Measurements from ENCODE around the gene POLR1G. TPM values are rescaled to one million over a fixed set of nuclear protein-coding genes. Genes with fewer than 3 reads are reported as not detected.

Gene POLR1G
- total RNA-seq: 16.6 and 17.5 TPM in 2 replicates

GRCh38 chr19:45406226-45407090, at the start of gene POLR1G:
TSS of gene POLR1G (plus strand) at chr19:45406644. CDS start at chr19:45406697, 53 bp downstream.

DNA sequence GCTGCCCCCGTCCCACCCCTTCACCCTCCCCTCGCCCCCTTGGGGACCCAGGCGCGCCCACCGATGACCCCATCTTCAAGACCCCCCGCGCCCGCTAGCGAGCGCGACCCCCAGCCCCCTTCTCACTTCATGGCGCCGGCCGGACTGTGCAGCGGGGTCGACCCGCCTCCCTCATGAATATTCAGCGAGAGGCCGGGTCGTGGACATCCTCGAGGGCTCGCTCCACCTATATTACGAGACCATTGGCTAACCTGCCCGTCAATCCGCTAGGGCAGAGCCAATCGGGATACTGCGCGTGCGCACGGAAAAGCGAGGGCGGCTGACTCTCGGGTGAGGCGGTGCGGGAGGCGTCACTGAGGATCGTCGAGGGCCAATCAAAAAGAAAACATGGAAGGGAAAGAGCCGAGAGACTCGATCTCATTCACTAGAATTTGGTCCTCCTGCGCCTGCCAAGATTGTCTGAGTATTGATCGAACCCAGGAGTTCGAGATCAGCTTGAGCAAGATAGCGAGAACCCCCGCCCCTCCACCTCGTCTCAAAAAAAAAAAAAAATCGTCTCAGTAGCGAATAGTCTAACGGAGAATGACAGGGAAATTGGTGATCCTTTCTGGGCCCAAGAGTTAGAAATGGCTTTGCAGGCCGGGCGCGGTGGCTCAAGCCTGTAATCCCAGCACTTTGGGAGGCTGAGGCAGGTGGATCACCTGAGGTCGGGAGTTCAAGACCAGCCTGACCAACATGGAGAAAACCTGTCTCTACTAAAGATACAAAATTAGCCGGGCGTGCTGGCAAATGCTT, 35.8 kb upstream of the POLR1G start, which contains the start of gene ERCC2:
ERCC2 (minus strand) TSS at position 164 of the 795 bp plus-strand sequence; CDS start at position 131, 33 bp downstream.

DNA sequence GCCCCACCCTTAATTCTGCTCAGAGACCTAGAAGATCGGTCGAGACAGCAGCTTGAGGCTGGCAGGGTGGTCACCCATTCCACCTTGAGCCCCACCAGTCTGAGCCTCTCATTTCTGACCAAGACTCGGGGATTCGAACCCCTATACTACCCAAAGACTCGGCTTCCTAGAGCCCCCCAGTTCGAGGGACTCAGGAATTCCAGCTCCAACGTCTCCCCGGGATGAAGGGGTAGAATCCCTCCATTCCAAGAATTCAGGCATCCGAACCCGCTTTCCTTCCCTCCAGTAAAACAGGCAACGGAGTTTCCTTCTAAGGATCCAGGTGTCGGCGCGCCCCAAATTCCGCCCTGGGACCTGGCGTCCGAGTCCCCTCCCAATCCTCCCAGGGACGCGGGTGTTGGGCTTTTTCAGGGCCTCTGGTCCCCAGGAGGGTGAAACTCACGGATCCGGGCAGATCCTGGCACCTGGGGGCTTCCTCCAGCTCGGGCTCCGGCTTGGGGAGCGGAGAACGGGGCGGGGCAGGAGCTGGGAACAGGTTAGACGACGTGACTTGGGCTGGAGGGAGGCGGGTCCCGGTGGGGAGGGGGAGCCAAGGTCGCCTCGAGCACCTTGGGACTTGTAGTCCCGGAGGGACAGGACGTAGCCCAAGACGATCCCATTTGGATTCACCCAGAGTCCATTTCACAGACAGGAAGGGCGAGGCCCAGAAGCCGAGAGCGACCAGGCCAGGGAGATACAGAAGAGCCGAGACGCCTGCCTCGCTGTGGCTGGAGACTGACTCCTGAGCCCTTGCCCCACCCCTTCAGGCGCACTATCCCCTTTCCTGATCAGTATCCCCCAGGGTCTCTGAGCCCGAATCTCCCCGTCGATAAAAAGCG, 1.6 kb upstream of the POLR1G start, which contains the start of gene PPP1R13L:
PPP1R13L (minus strand) TSS at position 513 of the 878 bp plus-strand sequence. CDS start 6,751 bp downstream, outside the sequence.

DNA sequence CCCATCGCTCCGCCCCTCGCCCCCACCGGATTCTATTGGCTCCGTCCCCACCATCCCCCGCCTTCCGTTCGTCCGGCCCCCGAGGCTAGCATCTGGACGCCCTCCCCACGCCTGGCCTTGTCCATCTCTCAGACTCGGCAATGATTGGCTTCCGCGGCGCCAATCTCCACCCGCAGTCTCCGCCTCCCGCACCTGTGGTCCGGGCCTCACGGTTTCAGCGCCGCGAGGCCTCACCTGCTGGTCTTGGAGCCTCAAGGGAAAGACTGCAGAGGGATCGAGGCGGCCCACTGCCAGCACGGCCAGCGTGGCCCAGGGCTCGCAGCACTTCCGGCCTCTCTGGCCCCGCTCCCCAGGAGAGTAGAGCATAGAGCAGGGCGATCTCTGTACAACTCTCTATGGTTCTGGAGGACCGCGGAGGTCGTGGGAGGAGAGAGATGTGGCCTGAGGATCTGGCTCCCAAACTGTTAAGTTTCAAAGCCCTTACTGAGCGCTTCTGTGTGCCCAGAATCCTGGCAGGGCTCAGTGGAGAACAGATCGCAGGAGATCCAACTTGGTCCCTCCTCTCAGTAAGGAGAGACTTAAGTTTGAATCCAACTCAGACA, 17.2 kb downstream of the POLR1G start, which contains the start of gene ERCC1:
ERCC1 (minus strand) TSS at position 329 of the 602 bp plus-strand sequence. CDS start 543 bp downstream, outside the sequence.

Other genes with a start within 250 kb of the POLR1G start
- 0.09 and 0.19 TPM in 2 replicates for gene NKPD1, start 245.7 kb upstream of the POLR1G start, total RNA-seq
- 11.6 and 12.7 TPM in 2 replicates for gene TRAPPC6A, start 228.4 kb upstream of the POLR1G start, total RNA-seq
- gene BLOC1S3, start 227.9 kb upstream of the POLR1G start, total RNA-seq: 2.2 and 3.9 TPM in 2 replicates
- 0.66 and 2.1 TPM in 2 replicates for gene EXOC3L2, start 161.2 kb upstream of the POLR1G start, total RNA-seq
- gene MARK4, start 155.4 kb upstream of the POLR1G start, total RNA-seq: 10.4 and 18.9 TPM in 2 replicates
- gene CKM, start 83.8 kb upstream of the POLR1G start, total RNA-seq: not detected in 2 replicates
- 0.19 TPM in 1 of 2 replicates, not detected in the other for gene KLC3, start 65.9 kb upstream of the POLR1G start, total RNA-seq
- gene ERCC2, start 36.1 kb upstream of the POLR1G start, total RNA-seq: 26.1 and 55.5 TPM in 2 replicates
- 4.5 and 25.9 TPM in 2 replicates for gene PPP1R13L, start 1.6 kb upstream of the POLR1G start, total RNA-seq
- gene ERCC1, start 17.3 kb downstream of the POLR1G start, total RNA-seq: 77.0 and 82.2 TPM in 2 replicates
- gene FOSB, start 61.4 kb downstream of the POLR1G start, total RNA-seq: 0.27 and 0.66 TPM in 2 replicates
- 5.1 and 5.9 TPM in 2 replicates for gene RTN2, start 90.4 kb downstream of the POLR1G start, total RNA-seq
- gene PPM1N, start 91.8 kb downstream of the POLR1G start, total RNA-seq: 0.90 and 1.4 TPM in 2 replicates
- gene VASP, start 100.8 kb downstream of the POLR1G start, total RNA-seq: 131 and 141 TPM in 2 replicates
- gene OPA3, start 178.2 kb downstream of the POLR1G start, total RNA-seq: 5.0 and 6.0 TPM in 2 replicates
- gene GPR4, start 195.6 kb downstream of the POLR1G start, total RNA-seq: 4.2 and 5.0 TPM in 2 replicates
- gene EML2, start 232.8 kb downstream of the POLR1G start, total RNA-seq: 14.8 and 30.6 TPM in 2 replicates